ENCODE data around the gene PCK1. TPM values are rescaled to one million over a fixed set of nuclear protein-coding genes. Genes with fewer than 3 reads are reported as not detected.

PCK1 gene
- total RNA-seq, 4 donors from 2014 or later = 0.56 to 3.4 (median 2.2) TPM

DNA sequence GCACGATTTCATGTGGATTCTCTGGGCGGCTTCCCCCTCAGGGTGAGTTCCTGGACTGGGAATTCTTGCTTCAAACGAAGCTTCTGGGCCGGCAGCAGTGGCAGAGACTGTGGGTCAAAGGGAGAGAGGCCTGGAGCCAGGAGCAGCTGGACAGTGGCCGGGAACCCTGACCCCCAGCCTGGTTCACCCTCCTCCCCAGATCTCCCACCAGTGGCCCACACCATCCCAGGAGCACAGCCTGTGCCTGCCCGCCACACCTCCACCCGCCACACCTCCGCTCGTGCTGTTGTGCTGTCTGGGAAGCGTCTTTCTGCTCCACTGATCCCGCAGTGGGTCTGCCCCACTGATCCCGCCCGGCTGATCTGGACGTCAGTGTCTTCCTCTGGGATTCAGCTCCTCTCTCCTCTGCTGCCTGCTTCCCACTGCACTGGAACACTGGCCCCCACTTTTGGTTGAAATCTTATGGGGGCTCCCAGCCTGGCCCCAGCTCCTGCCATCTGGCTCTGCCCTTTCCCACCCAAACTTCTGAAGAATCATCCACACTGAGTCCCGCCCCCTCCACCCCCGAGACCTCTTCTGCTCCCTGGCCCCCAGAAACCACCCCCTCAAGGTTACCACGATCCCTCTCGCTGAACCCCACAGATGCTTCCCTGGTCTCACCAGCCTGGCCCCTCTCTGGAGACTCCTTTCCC lies 49.5 kb downstream of the PCK1 start:
- no peaks in the 10 kb centered on the region for H3K9me3 ChIP-seq
- intact Hi-C loops (cut with DNase I) = no loop called here
- H3K36me3 ChIP-seq = no peaks in the 10 kb centered on the region
- no peaks in the 10 kb centered on the region for H3K27me3 ChIP-seq
- no peaks in the 10 kb centered on the region for H3K4me1 ChIP-seq
- no peak overlapping the region for H3K27ac ChIP-seq
- H3K4me3 ChIP-seq (replicated peaks in 1 of 3) = no peak overlapping the region
- TF ChIP-seq POLR2A (IDR thresholded peaks at IDR 0.05) = no peak
- no peak for DNase-seq
- 50 to 53% methylated on average over 16 to 18 of the region's 18 CpGs for WGBS, 2 donors

GRCh38 chr20:57611586-57612311 lies 50.8 kb downstream of the PCK1 start:
- no peak for TF ChIP-seq CTCF (IDR thresholded peaks at IDR 0.05)
- TF ChIP-seq POLR2A (IDR thresholded peaks at IDR 0.05) = no peak
- Histone ChIP-seq H3K4me1 (no peaks in the 10 kb centered on the region), H3K27ac (no peak overlapping the region), H3K27me3 (no peaks in the 10 kb centered on the region), H3K9me3 (no peaks in the 10 kb centered on the region), H3K4me3 (replicated peaks in 1 of 3) (no peak overlapping the region), H3K36me3 (no peaks in the 10 kb centered on the region)
- no peak for DNase-seq
- WGBS, 2 donors = 83 to 84% methylated on average over 16 to 18 of the region's 18 CpGs
- intact Hi-C loops (cut with DNase I) = no loop called here

DNA sequence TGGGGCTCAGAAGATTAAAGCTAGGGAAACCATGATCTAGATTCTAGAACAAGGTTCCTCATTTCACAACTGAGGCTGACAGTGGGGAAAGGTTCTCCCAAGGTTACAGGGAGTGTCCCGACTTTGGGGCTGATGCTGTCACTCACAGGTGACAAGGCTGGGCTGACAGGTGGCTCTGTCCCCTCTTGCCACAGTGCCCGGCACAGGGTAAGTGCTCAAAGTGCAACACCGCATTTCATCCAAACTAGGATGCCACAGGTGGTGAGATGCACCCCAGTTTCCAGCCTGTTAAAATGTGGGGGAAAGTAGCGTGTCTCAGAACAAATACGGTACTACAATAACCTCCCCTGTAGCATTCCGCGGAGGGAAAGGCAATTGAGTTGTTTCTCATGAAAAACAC lies 51.5 kb downstream of the PCK1 start:
- no peak overlapping the region for H3K27ac ChIP-seq
- 82 to 92% methylated on average over 7 of the region's 7 CpGs for WGBS, 2 donors
- H3K27me3 ChIP-seq = no peaks in the 10 kb centered on the region
- DNase-seq = no peak
- TF ChIP-seq POLR2A (IDR thresholded peaks at IDR 0.05) (no peak), CTCF (IDR thresholded peaks at IDR 0.05) (no peak)
- H3K36me3 ChIP-seq = no peaks in the 10 kb centered on the region
- no peaks in the 10 kb centered on the region for H3K9me3 ChIP-seq
- no peak overlapping the region for H3K4me3 ChIP-seq (replicated peaks in 1 of 3)
- intact Hi-C loops (cut with DNase I) = no loop called here
- no peaks in the 10 kb centered on the region for H3K4me1 ChIP-seq

DNA sequence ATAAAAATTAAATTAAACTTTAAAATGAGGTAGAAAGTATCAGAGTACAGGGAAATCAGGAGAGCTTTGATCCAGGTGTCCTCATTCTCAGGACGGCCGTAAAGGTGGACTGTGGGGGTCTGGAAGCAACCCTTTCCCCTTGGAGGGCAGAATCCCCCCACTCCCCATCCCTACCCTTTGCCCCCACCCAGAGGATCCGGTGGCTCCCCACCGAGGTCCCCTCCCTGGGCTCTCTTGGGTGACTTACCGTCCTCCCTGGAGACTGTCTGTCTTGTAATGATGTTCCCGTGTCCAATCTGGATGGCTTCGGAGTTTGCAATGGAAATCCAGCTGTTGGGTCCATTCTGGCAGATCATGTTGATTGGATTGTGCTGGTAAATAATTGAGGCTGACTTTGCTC lies 52.0 kb downstream of the PCK1 start:
- Histone ChIP-seq H3K36me3 (no peaks in the 10 kb centered on the region), H3K4me1 (peaks cover 0 to 2% of the 10 kb centered on the region in 2 donors), H3K9me3 (no peaks in the 10 kb centered on the region), H3K27me3 (no peaks in the 10 kb centered on the region), H3K27ac (no peak overlapping the region), H3K4me3 (replicated peaks in 1 of 3) (no peak overlapping the region)
- WGBS, 2 donors = 87 to 89% methylated on average over 3 to 7 of the region's 7 CpGs
- TF ChIP-seq POLR2A (IDR thresholded peaks at IDR 0.05) = no peak
- TF ChIP-seq CTCF (IDR thresholded peaks at IDR 0.05) = no peak
- intact Hi-C loops (cut with DNase I) = no loop called here
- no peak for DNase-seq

GRCh38 chr20:57613481-57613921 lies 52.6 kb downstream of the PCK1 start:
- no peaks in the 10 kb centered on the region for H3K36me3 ChIP-seq
- H3K4me3 ChIP-seq (replicated peaks in 1 of 3) = no peak overlapping the region
- H3K4me1 ChIP-seq = peaks cover 0 to 8% of the 10 kb centered on the region in 2 donors
- TF ChIP-seq POLR2A (IDR thresholded peaks at IDR 0.05) (no peak), CTCF (IDR thresholded peaks at IDR 0.05) (no peak)
- DNase-seq = no peak
- H3K9me3 ChIP-seq = no peaks in the 10 kb centered on the region
- 83 to 84% methylated on average over 11 to 12 of the region's 12 CpGs for WGBS, 2 donors
- intact Hi-C loops (cut with DNase I) = no loop called here
- H3K27me3 ChIP-seq = no peaks in the 10 kb centered on the region
- H3K27ac ChIP-seq = no peak overlapping the region
